Body of pancreas (tissue), 4 donors: Measurements from ENCODE around the gene UST.

Source experiments
- CTCF ChIP-seq, 7 experiments: fragments of 450-650 bp in 4 of 7; fragments of 200-600 bp in 3 of 7; sonication (generic) in 3 of 7; IDR thresholded peaks; one replicate each; pipeline ENCODE4 v1.5.1; 2016 to 2019; ENCODE audit warnings: antibody characterized with exemption in 7 of 7
- POLR2A ChIP-seq, 3 donors: fragments of 450-650 bp; IDR thresholded peaks; one replicate each; pipeline ENCODE4 v1.6.1; 2016; ENCODE audit warnings: antibody characterized with exemption in 3 of 3, mild to moderate bottlenecking in 2 of 3

DNA sequence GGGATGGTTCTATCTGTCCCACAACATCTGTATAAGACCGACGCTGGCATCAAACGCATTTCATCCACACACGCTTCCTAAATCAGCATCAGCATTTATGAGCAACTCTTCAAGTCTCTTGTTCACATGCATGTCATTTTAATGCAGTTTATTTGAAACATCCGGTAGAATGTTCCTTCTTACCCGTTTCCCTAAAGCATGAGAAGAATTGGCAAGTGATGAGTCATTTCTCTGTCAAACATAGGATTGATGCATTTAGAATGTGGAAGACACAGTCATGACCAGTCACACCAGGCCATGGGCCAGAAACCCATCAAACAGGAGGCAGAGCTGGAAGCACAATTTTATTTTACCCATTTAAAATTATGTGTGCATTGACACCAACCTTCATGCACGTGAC lies 122.8 kb downstream of the UST start:
- no peak for TF ChIP-seq CTCF (IDR thresholded peaks at IDR 0.05)
- TF ChIP-seq POLR2A (IDR thresholded peaks at IDR 0.05), result no peak
